ENCODE results near the gene PLTP.

- TF ChIP-seq EP300 (IDR thresholded peaks at IDR 0.05) = no peak
- no peak for TF ChIP-seq CTCF (IDR thresholded peaks at IDR 0.05)
- no peak for TF ChIP-seq POLR2A (IDR thresholded peaks at IDR 0.05)
Measured at GRCh38 chr20:45920462-45921336, 8.7 kb upstream of the PLTP start.
